Thymus (tissue), 11 donors: ENCODE data around the gene SP8. TPM values are rescaled to one million over a fixed set of nuclear protein-coding genes. Genes with fewer than 3 reads are reported as not detected.

Source experiments
- DNase-seq, 9 donors: peaks; one replicate each; pipeline ENCODE4 v3.0.0-alpha.2; 2013; ENCODE audit warnings: low spot score in 9 of 9, low read depth in 6 of 9, missing footprints in 1 of 9
- H3K27ac ChIP-seq, 2 donors: one replicate each; pipeline ENCODE4 v1.5.1; 2013; ENCODE audit warnings: control low read depth in 1 of 2, low read depth in 1 of 2, low read length in 1 of 2, mild to moderate bottlenecking in 1 of 2, moderate library complexity in 1 of 2
- H3K27me3 ChIP-seq, 2 donors: one replicate each; pipeline ENCODE4 v1.5.1; 2013; ENCODE audit warnings: low read length in 1 of 2; ENCODE audit not compliant: control insufficient read depth in 2 of 2, insufficient read depth in 1 of 2
- H3K36me3 ChIP-seq, 2 donors: one replicate each; pipeline ENCODE4 v1.5.1; 2013; ENCODE audit warnings: low read length in 1 of 2, mild to moderate bottlenecking in 1 of 2, moderate library complexity in 1 of 2; ENCODE audit not compliant: control insufficient read depth in 2 of 2, insufficient read depth in 2 of 2
- H3K4me1 ChIP-seq, 2 donors: one replicate each; pipeline ENCODE4 v1.5.1; 2013; ENCODE audit warnings: low read length in 2 of 2; ENCODE audit not compliant: control insufficient read depth in 2 of 2, insufficient read depth in 2 of 2
- H3K4me3 ChIP-seq, 2 donors: one replicate each; pipeline ENCODE4 v1.5.1; 2013; ENCODE audit warnings: low read length in 2 of 2, control low read depth in 1 of 2, mild to moderate bottlenecking in 1 of 2
- H3K9me3 ChIP-seq, 2 donors: one replicate each; pipeline ENCODE4 v1.5.1; 2013; ENCODE audit warnings: low read length in 1 of 2, mild to moderate bottlenecking in 1 of 2; ENCODE audit not compliant: control insufficient read depth in 2 of 2, insufficient read depth in 1 of 2
- WGBS: extraction: QIAGEN DNeasy Blood & Tissue Kit; methylation state at CpG from one replicate; pipeline ENCODE4 v1.1.7; 2013; 5-methylcytosine and 5-hydroxymethylcytosine counted together
- polyA plus RNA-seq: library from polyadenylated mRNA; stranded (reverse); fragments of 200-250 nt; gene quantifications from one replicate; pipeline ENCODE4 v1.2.3, GENCODE V29; 2013
- total RNA-seq: library from RNA; stranded (reverse); fragments of 120-200 nt; gene quantifications from one replicate; pipeline ENCODE4 v1.2.4, GENCODE V29; 2013
- donor health status: healthy.

The SP8 gene
- total and polyA plus RNA-seq, 2 donors, result 0.05 TPM; not detected in 1

GRCh38 chr7:20779041-20779440, 7.6 kb downstream of the SP8 start:
- H3K4me1 ChIP-seq, result peaks cover 4 to 8% of the 10 kb centered on the region in 2 donors
- no peak overlapping the region for H3K4me3 ChIP-seq
- H3K27me3 ChIP-seq, result peaks cover 56 to 94% of the 10 kb centered on the region in 2 donors
- 16% methylated on average over 16 of the region's 16 CpGs for WGBS
- H3K36me3 ChIP-seq, result no peaks in the 10 kb centered on the region
- no peak overlapping the region for H3K27ac ChIP-seq
- no peak for DNase-seq
- peaks cover 0 to 8% of the 10 kb centered on the region in 2 donors for H3K9me3 ChIP-seq

- DNase-seq, result no peak
- 2% methylated on average over 63 of the region's 63 CpGs for WGBS
- no peak overlapping the region for H3K4me3 ChIP-seq
Measured at GRCh38 chr7:20778063-20778721, 8.5 kb downstream of the SP8 start.

GRCh38 chr7:20777377-20778062, 9.2 kb downstream of the SP8 start:
- WGBS, result 6% methylated on average over 30 of the region's 30 CpGs
- Histone ChIP-seq H3K9me3 (peaks cover 0 to 8% of the 10 kb centered on the region in 2 donors), H3K36me3 (no peaks in the 10 kb centered on the region), H3K4me1 (peaks cover 4% of the 10 kb centered on the region in 2 donors), H3K27me3 (peaks cover 44 to 88% of the 10 kb centered on the region in 2 donors), H3K27ac (no peak overlapping the region), H3K4me3 (no peak overlapping the region)
- DNase-seq, result no peak

More at GRCh38 chr7:20778063-20778721, 8.5 kb downstream of the SP8 start:
- Histone ChIP-seq H3K27me3 (peaks cover 51 to 91% of the 10 kb centered on the region in 2 donors), H3K36me3 (no peaks in the 10 kb centered on the region), H3K27ac (no peak overlapping the region), H3K4me1 (peaks cover 4% of the 10 kb centered on the region in 2 donors), H3K9me3 (peaks cover 0 to 8% of the 10 kb centered on the region in 2 donors)

DNA sequence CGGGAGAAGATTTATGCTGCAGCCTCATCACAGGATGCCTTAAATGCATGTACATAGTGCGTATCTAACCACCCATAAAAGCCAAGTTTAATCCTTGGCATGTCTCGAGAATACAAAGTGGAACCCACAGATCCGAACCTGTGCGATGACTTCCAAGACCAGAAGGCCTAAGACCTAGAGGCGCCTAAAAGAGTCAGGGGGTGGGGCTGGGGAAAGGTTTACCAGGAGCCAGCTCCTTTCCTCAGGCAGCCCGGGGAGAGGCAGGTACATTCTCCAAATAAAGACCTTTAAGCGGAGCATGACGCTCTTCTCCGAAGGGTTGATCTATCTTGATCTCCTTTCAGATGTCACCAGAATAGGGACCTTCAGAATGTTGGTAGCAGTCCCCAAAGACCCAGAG, 9.7 kb downstream of the SP8 start:
- peaks cover 0 to 8% of the 10 kb centered on the region in 2 donors for H3K9me3 ChIP-seq
- no peak overlapping the region for H3K27ac ChIP-seq
- H3K36me3 ChIP-seq, result no peaks in the 10 kb centered on the region
- no peak for DNase-seq
- H3K4me1 ChIP-seq, result peaks cover 4% of the 10 kb centered on the region in 2 donors
- H3K27me3 ChIP-seq, result peaks cover 42 to 82% of the 10 kb centered on the region in 2 donors
- WGBS, result 17% methylated on average over 10 of the region's 10 CpGs
- H3K4me3 ChIP-seq, result no peak overlapping the region

DNA sequence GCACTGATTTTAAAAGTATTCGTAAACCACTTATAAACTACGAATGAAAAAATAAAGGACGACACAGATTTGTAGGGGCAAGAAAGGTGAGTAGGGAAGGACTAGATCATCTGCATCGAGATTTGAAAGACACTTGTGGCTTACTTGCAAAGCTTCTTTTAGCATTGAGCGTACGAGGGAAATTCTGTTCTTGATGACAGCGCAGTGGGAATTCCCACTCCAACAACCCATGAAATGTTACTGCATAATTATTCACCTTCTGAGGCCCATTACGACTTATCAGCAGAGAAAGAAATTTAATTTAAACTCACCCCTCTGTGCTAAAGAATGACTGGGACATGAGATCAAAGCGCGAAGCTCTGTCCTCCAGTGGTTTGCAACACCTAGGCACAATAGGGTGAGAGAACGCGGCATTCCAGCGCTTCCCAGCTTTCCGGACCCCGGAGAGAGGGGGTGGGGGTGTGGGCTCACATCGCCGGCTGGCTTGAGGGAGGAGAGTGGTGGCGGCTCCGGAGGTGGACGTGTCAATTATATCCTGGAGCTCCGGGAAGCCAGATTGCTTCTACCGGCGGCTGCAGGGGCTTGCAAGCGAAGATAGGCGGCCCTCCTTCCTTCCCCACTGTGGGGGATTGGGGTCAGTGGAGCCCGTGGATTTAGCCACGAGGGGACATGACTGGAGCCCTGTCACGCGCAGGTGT, 10.3 kb downstream of the SP8 start:
- 12% methylated on average over 29 of the region's 29 CpGs for WGBS
- H3K4me3 ChIP-seq, result no peak overlapping the region
- H3K27ac ChIP-seq, result no peak overlapping the region
- H3K36me3 ChIP-seq, result no peaks in the 10 kb centered on the region
- H3K4me1 ChIP-seq, result peaks cover 4% of the 10 kb centered on the region in 2 donors
- H3K9me3 ChIP-seq, result peaks cover 0 to 8% of the 10 kb centered on the region in 2 donors
- H3K27me3 ChIP-seq, result peaks cover 42 to 77% of the 10 kb centered on the region in 2 donors
- DNase-seq, result no peak

- DNase-seq, result no peak
- Histone ChIP-seq H3K36me3 (no peaks in the 10 kb centered on the region), H3K4me1 (no peaks in the 10 kb centered on the region), H3K27ac (no peak overlapping the region), H3K9me3 (no peaks in the 10 kb centered on the region), H3K4me3 (no peak overlapping the region), H3K27me3 (no peaks in the 10 kb centered on the region)
- WGBS, result 97% methylated on average over 1 of the region's 1 CpG
Measured at GRCh38 chr7:20754001-20754400, 32.7 kb downstream of the SP8 start.

GRCh38 chr7:20749906-20750305, 36.8 kb downstream of the SP8 start:
- no peak for DNase-seq
- no peaks in the 10 kb centered on the region for H3K36me3 ChIP-seq
- H3K4me1 ChIP-seq, result no peaks in the 10 kb centered on the region
- WGBS, result 95% methylated on average over 1 of the region's 1 CpG
- H3K27me3 ChIP-seq, result no peaks in the 10 kb centered on the region
- H3K4me3 ChIP-seq, result no peak overlapping the region
- no peaks in the 10 kb centered on the region for H3K9me3 ChIP-seq
- H3K27ac ChIP-seq, result no peak overlapping the region

DNA sequence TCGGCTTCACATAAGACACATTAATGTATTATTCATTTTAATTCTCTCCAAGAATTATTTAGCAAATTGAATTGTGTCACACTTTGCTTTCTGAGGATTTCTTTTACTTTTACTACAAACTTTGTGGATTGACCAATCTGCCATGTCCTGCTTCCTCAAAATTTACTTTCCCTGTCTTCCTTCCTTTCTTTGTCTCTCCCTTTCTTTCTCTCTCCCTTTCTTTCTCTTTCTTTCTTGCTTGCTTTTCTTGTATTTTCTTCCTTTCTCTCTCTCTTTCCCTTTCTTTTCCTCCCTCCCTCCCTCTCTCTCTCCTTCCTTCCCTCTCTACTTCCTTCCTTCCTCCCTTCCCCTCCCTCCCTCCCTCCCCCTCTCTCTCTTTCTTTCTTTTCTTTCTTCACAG, 37.8 kb downstream of the SP8 start:
- no peaks in the 10 kb centered on the region for H3K27me3 ChIP-seq
- H3K9me3 ChIP-seq, result no peaks in the 10 kb centered on the region
- H3K4me3 ChIP-seq, result no peak overlapping the region
- H3K36me3 ChIP-seq, result no peaks in the 10 kb centered on the region
- no peak for DNase-seq
- H3K27ac ChIP-seq, result no peak overlapping the region
- WGBS, result 97% methylated on average over 1 of the region's 1 CpG
- no peaks in the 10 kb centered on the region for H3K4me1 ChIP-seq

DNA sequence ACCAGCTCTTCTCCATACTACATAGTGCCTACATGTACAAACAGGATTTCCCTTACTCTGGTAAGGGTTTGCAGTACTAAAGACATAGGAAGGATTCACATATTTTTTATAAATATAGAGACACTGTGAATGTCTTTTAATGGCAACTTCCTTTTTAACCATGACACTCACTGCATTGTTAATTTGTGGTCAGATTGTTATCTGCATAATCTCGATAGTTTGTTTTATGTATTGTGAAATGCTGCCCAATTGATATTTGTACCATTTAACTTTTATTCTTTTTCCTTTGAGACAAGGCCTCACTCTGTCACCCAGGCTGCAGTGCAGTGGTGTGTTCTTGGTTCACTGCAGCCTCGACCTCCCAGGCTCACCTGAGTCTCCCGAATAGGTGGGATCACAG, 39.7 kb downstream of the SP8 start:
- no peaks in the 10 kb centered on the region for H3K4me1 ChIP-seq
- no peaks in the 10 kb centered on the region for H3K27me3 ChIP-seq
- no peaks in the 10 kb centered on the region for H3K36me3 ChIP-seq
- no peak overlapping the region for H3K4me3 ChIP-seq
- DNase-seq, result no peak
- no peak overlapping the region for H3K27ac ChIP-seq
- WGBS, result 64% methylated on average over 3 of the region's 3 CpGs
- no peaks in the 10 kb centered on the region for H3K9me3 ChIP-seq
